ENCODE data around the gene MTMR4.

MTMR4 gene

DNA sequence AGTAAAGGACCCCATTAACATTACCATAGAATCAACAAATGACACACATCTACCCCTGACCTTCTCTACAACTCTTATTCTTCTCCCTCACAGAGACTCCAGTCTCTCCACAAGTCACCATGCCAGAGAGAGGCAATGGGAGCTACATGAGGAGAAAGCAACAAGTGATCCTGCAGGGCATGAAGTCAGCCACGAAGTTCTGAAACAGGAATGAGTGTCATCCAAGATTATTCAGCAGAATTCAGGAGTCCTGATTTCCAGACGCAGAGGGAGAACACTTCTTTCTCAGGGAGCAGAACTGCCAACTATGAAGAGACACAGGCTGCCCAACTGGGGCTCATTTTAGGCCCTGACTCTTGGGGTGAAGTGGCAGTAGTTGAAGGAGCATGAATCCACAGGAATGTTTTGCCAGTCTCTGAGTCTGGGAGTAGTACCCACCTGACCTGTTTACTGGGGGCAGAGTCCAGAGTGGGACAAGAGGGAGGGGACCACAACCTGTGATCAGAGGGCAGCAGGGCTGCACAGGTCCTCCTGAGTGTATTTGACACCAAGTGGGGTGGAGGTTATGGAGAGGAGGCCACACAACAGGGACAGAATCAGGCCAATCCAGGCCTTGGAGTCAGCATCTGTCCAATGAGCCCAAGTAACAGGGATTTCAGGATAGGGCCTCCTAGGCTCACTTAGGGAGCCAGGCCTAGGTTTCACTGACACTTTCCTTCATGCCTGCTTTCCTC is 2.4 kb upstream of the MTMR4 start:
- peak overlapping the region; percentile 74 for H3K4me3 ChIP-seq (ENCODE audit: low read length)
- DNase-seq (ENCODE audit: low read depth) = no peak
- TF ChIP-seq, protein P1, sequence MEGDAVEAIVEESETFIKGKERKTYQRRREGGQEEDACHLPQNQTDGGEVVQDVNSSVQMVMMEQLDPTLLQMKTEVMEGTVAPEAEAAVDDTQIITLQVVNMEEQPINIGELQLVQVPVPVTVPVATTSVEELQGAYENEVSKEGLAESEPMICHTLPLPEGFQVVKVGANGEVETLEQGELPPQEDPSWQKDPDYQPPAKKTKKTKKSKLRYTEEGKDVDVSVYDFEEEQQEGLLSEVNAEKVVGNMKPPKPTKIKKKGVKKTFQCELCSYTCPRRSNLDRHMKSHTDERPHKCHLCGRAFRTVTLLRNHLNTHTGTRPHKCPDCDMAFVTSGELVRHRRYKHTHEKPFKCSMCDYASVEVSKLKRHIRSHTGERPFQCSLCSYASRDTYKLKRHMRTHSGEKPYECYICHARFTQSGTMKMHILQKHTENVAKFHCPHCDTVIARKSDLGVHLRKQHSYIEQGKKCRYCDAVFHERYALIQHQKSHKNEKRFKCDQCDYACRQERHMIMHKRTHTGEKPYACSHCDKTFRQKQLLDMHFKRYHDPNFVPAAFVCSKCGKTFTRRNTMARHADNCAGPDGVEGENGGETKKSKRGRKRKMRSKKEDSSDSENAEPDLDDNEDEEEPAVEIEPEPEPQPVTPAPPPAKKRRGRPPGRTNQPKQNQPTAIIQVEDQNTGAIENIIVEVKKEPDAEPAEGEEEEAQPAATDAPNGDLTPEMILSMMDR (IDR thresholded peaks at IDR 0.05; ENCODE audit: insufficient read depth, low read depth, low read length, missing control alignments) = no peak

DNA sequence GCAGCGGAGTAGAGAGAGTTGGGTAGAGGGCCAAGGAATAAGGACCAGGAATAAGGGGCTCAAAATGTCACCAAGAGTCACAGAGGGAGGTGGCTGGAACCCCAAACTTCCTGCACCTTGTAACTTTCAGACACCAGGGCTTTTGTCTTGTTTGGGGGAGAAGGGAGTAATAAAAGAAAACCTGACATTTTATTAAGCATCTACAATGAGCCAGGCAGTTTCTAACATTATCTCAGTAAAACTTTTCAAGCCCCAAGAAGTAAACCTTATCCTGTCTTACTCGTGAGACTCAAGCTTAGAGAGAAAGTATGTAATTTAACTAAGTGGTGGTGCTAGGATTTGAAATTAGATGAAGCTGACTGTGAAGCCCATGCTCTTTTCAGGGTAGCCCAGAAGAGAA is 848 bp upstream of the MTMR4 start:
- TF ChIP-seq, protein P1 (IDR thresholded peaks at IDR 0.05; ENCODE audit: insufficient read depth, low read depth, low read length, missing control alignments) = no peak
- no peak for DNase-seq (ENCODE audit: low read depth)
- no peak overlapping the region for H3K4me3 ChIP-seq (ENCODE audit: low read length)

DNA sequence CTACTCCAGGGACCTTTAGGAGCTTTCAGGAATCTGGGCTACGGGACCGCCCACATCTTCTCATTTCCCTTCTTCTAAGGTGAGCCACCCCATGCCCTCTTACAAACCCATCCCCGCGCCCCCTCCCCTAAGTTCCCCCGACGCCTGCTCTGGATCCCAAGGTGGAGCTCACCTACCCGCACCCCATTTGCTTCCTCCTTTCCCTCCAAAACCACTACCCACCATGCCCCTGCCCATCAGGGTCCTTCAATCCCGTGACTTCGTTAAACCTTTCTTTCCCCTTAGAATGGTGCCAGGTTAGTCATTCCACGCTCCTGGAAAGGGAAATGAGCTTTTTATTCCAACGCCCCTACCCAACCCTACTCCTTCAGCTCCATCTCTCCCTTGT is 326 bp upstream of the MTMR4 start:
- no peak for DNase-seq (ENCODE audit: low read depth)
- TF ChIP-seq, protein P1 (IDR thresholded peaks at IDR 0.05; ENCODE audit: insufficient read depth, low read depth, low read length, missing control alignments) = no peak
- peak overlapping the region; percentile 85 for H3K4me3 ChIP-seq (ENCODE audit: low read length)

DNA sequence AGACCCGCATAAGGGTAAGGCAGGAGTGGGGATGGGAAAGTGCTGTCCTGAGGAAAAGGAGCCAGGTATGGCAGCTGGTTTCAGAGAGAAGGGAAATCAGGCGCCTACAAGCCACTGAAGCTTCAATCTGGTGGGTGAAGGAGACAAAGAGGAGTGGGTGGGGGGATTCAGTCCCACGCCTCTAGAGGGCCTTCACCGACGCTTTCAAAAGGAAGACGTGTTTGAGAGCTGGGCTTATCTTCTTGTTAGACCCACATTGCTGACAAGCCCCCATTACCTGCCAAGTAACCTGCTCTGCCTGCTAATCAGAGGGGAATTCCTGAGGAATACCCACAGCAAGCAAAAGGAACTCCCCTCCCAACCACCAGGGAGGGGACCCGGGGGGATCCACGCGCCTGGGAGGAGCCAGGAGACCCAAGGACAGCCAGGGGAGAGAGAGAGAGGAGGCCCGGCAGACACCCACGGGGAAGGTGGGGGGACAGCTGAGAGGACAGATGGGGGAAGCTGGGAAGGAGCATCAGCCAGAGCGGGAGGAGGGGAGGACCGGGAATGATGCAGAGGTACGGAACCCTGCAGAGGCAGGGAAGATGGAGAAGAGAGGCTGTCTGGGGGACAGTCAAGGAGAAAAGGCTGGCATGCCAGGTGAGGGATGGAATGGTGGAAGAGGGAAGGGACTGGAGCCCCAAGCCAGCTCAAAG is 1.0 kb downstream of the MTMR4 start:
- peak overlapping the region; percentile 85 for H3K4me3 ChIP-seq (ENCODE audit: low read length)
- TF ChIP-seq, protein P1 (IDR thresholded peaks at IDR 0.05; ENCODE audit: insufficient read depth, low read depth, low read length, missing control alignments) = no peak
- no peak for DNase-seq (ENCODE audit: low read depth)

DNA sequence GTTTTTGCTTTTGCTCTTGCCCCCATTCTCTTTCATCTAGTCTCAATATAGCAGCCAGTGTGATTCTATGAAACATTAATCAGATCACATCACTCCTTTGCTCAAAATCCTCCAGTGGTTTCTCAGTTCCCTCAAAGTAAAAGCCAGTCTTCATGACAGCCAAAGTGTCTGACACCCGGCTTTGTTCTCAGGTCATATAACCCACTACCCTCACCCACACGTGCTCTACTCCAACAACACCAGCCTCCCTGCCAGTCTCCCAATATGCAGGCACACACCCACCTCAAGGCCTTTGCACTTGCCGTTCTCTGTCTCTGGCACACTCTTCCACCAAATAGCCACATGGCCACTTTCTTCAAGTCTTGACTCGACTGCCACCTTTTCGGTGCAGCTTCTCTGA is 4.4 kb downstream of the MTMR4 start:
- TF ChIP-seq, protein P1 (IDR thresholded peaks at IDR 0.05; ENCODE audit: insufficient read depth, low read depth, low read length, missing control alignments) = no peak
- no peak for DNase-seq (ENCODE audit: low read depth)
- no peak overlapping the region for H3K4me3 ChIP-seq (ENCODE audit: low read length)

DNA sequence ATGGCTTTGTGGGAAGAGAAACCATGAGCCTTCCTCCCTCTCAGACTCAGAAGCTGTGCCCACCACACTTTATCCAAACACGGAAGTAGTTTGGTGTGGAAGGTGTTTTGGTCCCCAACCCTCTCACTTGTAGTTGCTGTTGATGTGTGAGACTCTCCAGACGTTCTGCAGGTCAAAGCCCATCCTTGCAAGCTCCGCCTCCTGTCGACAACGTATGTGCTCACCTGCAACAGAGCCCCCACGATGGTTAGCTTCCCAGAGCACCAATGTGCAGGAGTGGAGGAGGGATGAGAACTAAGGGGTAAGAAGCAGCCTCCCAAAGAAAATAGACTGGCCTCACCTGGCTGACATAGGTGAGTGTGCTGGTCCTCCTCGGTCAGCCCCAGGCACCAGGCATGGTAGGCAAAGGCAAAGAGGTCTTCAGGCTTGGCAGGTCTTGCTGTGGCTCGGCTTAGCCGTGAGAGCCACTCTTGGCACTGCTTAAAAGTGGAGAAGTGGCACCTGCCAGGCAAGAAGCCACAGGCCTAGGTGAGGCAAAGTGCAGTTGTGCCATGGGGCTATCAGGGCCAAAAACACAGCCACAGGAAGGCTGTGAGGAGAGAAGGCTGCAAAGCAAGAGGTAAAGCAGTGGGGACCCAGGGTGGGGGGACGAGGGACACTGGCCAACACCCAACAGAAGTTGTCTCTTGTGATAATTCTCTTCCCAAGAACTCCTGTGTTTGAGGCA is 5.9 kb downstream of the MTMR4 start:
- H3K4me3 ChIP-seq (ENCODE audit: low read length) = no peak overlapping the region
- TF ChIP-seq, protein P1 (IDR thresholded peaks at IDR 0.05; ENCODE audit: insufficient read depth, low read depth, low read length, missing control alignments) = no peak
- DNase-seq (ENCODE audit: low read depth) = no peak
